PC-9 (cell line): ENCODE measurements around the gene TMEM187.

Source experiments
- EZH2 ChIP-seq: fragments of 200-600 bp; sonication (generic); IDR thresholded peaks from 2 replicates; pipeline ENCODE4 v1.8.0; 2017; ENCODE audit warnings: antibody characterized with exemption, low read depth
- TF ChIP-seq, protein P1 (sequence below): fragments of 200-600 bp; sonication (generic); conservative IDR thresholded peaks from 2 replicates; pipeline ENCODE4 v1.6.1; 2017; ENCODE audit warnings: mixed run types, antibody characterized with exemption, mild to moderate bottlenecking, moderate library complexity

DNA sequence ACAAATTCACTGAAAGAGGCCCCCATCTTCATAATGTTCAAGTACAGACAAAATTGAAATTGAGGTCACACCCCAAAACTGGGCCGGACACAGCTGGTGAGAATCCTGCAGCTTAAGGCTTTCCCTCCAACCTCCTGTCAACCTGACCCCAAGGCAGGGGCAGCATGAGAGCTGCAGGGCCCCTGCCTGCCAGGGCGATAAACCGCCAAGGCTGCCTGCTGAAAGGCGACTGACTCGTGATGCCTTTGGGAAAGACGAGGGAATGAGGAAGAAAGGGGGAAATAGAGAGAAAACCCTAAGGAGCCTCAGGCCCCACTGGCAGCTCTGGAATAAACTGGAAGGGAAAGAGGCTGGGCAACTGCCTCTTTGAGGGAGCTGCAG, 54.5 kb downstream of the TMEM187 start:
- TF ChIP-seq, protein P1, sequence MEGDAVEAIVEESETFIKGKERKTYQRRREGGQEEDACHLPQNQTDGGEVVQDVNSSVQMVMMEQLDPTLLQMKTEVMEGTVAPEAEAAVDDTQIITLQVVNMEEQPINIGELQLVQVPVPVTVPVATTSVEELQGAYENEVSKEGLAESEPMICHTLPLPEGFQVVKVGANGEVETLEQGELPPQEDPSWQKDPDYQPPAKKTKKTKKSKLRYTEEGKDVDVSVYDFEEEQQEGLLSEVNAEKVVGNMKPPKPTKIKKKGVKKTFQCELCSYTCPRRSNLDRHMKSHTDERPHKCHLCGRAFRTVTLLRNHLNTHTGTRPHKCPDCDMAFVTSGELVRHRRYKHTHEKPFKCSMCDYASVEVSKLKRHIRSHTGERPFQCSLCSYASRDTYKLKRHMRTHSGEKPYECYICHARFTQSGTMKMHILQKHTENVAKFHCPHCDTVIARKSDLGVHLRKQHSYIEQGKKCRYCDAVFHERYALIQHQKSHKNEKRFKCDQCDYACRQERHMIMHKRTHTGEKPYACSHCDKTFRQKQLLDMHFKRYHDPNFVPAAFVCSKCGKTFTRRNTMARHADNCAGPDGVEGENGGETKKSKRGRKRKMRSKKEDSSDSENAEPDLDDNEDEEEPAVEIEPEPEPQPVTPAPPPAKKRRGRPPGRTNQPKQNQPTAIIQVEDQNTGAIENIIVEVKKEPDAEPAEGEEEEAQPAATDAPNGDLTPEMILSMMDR: no peak
- no peak for TF ChIP-seq EZH2
